ENCODE data around the gene SLC2A4. TPM values are rescaled to one million over a fixed set of nuclear protein-coding genes. Genes with fewer than 3 reads are reported as not detected.

The SLC2A4 gene
- total RNA-seq, 1 donor from 2014 or later = 1.1 TPM

GRCh38 chr17:7235693-7236665, 45.5 kb upstream of the SLC2A4 start:
- Histone ChIP-seq H3K27ac (no peak overlapping the region), H3K4me1 (peaks cover 58% of the 10 kb centered on the region), H3K36me3 (peaks cover 35% of the 10 kb centered on the region), H3K9me3 (no peaks in the 10 kb centered on the region), H3K4me3 (no peak overlapping the region), H3K27me3 (ENCODE audit: low read depth) (no peaks in the 10 kb centered on the region)
- DNase-seq (no peak), ATAC-seq (no peak)
- TF ChIP-seq CTCF (IDR thresholded peaks at IDR 0.05) = no peak
- intact Hi-C loops (cut with DNase I) = no loop called here

GRCh38 chr17:7236808-7237207, 44.7 kb upstream of the SLC2A4 start:
- TF ChIP-seq CTCF (IDR thresholded peaks at IDR 0.05) = no peak

GRCh38 chr17:7237266-7237760, 44.2 kb upstream of the SLC2A4 start:
- H3K27ac ChIP-seq = peak overlapping the region; percentile 88
- peak overlapping the region; percentile 97 for H3K4me3 ChIP-seq
- H3K9me3 ChIP-seq = no peaks in the 10 kb centered on the region
- H3K27me3 ChIP-seq (ENCODE audit: low read depth) = no peaks in the 10 kb centered on the region
- no peak for DNase-seq
- peaks cover 57% of the 10 kb centered on the region for H3K4me1 ChIP-seq
- ATAC-seq = no peak
- peaks cover 40% of the 10 kb centered on the region for H3K36me3 ChIP-seq
- TF ChIP-seq CTCF (IDR thresholded peaks at IDR 0.05) = no peak
- intact Hi-C loops (cut with DNase I) = no loop called here

More at GRCh38 chr17:7236808-7237207, 44.7 kb upstream of the SLC2A4 start:
- peaks cover 63% of the 10 kb centered on the region for H3K4me1 ChIP-seq
- H3K9me3 ChIP-seq = no peaks in the 10 kb centered on the region
- no peaks in the 10 kb centered on the region for H3K27me3 ChIP-seq (ENCODE audit: low read depth)
- ATAC-seq = no peak
- H3K27ac ChIP-seq = no peak overlapping the region
- DNase-seq = no peak
- peak overlapping the region; percentile 97 for H3K4me3 ChIP-seq
- peaks cover 40% of the 10 kb centered on the region for H3K36me3 ChIP-seq
- intact Hi-C loops (cut with DNase I) = no loop called here

DNA sequence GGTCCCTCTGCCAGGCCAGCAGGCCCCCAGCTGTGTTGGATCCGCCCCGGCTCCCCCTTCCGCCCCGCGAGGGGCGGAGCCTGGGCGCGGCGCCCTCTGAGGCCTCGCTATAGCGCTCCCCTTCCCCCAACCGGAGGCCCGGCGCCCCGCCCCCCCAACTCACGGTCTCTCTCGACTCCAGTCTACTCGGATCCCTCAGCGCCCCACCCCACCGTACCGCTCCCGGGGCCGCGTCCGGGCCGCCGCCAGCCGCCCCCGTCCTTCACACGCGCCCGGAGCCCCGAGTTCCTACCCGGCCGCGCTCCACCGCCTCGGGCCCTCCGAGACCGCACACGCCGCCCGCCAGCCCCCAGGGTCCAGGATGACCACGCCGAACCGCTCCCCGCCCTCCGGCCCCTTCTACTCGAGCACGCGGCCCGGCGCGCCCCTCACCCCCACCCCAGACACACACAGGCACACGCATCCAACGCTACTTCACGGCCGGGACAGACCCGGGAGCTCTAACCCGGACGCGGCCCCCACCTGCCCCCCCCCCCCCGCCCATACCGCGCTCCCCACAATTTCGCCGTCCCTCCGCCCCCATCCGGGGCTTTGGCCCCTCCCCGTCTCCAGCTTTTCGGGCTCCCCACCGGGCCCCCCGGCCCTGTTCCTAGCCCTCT, 43.6 kb upstream of the SLC2A4 start:
- Histone ChIP-seq H3K27ac (peak overlapping the region; percentile 88), H3K9me3 (no peaks in the 10 kb centered on the region), H3K27me3 (ENCODE audit: low read depth) (no peaks in the 10 kb centered on the region), H3K36me3 (peaks cover 40% of the 10 kb centered on the region), H3K4me1 (peaks cover 52% of the 10 kb centered on the region), H3K4me3 (peak overlapping the region; percentile 97)
- TF ChIP-seq CTCF (IDR thresholded peaks at IDR 0.05) = no peak
- DNase-seq (peak; percentile 90), ATAC-seq (peak; percentile 25)
- intact Hi-C loops (cut with DNase I) = no loop called here

GRCh38 chr17:7238420-7239090, 43.0 kb upstream of the SLC2A4 start:
- Histone ChIP-seq H3K27me3 (ENCODE audit: low read depth) (no peaks in the 10 kb centered on the region), H3K4me1 (peaks cover 50% of the 10 kb centered on the region), H3K36me3 (peaks cover 41% of the 10 kb centered on the region), H3K27ac (peak overlapping the region; percentile 88), H3K9me3 (no peaks in the 10 kb centered on the region), H3K4me3 (peak overlapping the region; percentile 97)
- TF ChIP-seq CTCF (IDR thresholded peaks at IDR 0.05) = no peak
- DNase-seq (no peak), ATAC-seq (no peak)
- intact Hi-C loops (cut with DNase I) = no loop called here
